Activated T-helper 1 cell treated with Interleukin-2 at 50 U/mL for 16 hours (primary cell): ENCODE data around the gene SMAD7.

Experiments
- DNase-seq: peaks from one replicate; pipeline ENCODE4 v3.0.0-alpha.2; 2020; ENCODE audit warnings: low read depth

Gene SMAD7

GRCh38 chr18:48944634-48945033 lies 6.1 kb downstream of the SMAD7 start:
- no peak for DNase-seq

GRCh38 chr18:48943736-48944527 lies 6.8 kb downstream of the SMAD7 start:
- no peak for DNase-seq

- DNase-seq = no peak
These were observed 7.4 kb downstream of the SMAD7 start for GRCh38 chr18:48943333-48943732.

GRCh38 chr18:48942554-48943261 lies 8.1 kb downstream of the SMAD7 start:
- no peak for DNase-seq

GRCh38 chr18:48942086-48942485 lies 8.7 kb downstream of the SMAD7 start:
- DNase-seq = no peak

- DNase-seq = no peak
These were observed 9.1 kb downstream of the SMAD7 start for GRCh38 chr18:48941672-48942071.

GRCh38 chr18:48940854-48941611 lies 9.7 kb downstream of the SMAD7 start:
- peak; percentile 78 for DNase-seq

- no peak for DNase-seq
These were observed 11.3 kb downstream of the SMAD7 start for GRCh38 chr18:48939205-48940097.

- no peak for DNase-seq
These were observed 11.9 kb downstream of the SMAD7 start for GRCh38 chr18:48938827-48939204.

- DNase-seq = no peak
These were observed 12.7 kb downstream of the SMAD7 start for GRCh38 chr18:48937869-48938750.

GRCh38 chr18:48935433-48935774 lies 15.4 kb downstream of the SMAD7 start:
- DNase-seq = no peak

- DNase-seq = no peak
These were observed 15.9 kb downstream of the SMAD7 start for GRCh38 chr18:48934723-48935432.

GRCh38 chr18:48934415-48934722 lies 16.4 kb downstream of the SMAD7 start:
- DNase-seq = no peak

- DNase-seq = no peak
These were observed 17.0 kb downstream of the SMAD7 start for GRCh38 chr18:48933578-48934414.

GRCh38 chr18:48932822-48933510 lies 17.8 kb downstream of the SMAD7 start:
- no peak for DNase-seq

- no peak for DNase-seq
These were observed 18.3 kb downstream of the SMAD7 start for GRCh38 chr18:48932462-48932818.

GRCh38 chr18:48931680-48932461 lies 18.9 kb downstream of the SMAD7 start:
- DNase-seq = no peak

- DNase-seq = no peak
These were observed 19.8 kb downstream of the SMAD7 start for GRCh38 chr18:48930926-48931325.
